ENCODE results near the gene CX3CL1.

Gene CX3CL1

GRCh38 chr16:57383276-57384247 lies 11.3 kb downstream of the CX3CL1 start:
- H3K4me3 ChIP-seq (ENCODE audit: low read depth, low read length) = no peak overlapping the region
- no peak for TF ChIP-seq CTCF (IDR thresholded peaks at IDR 0.05; ENCODE audit: borderline replicate concordance, insufficient read depth, low read depth, low read length)

GRCh38 chr16:57384248-57385070 lies 12.2 kb downstream of the CX3CL1 start:
- H3K4me3 ChIP-seq (ENCODE audit: low read depth, low read length) = no peak overlapping the region
- no peak for TF ChIP-seq CTCF (IDR thresholded peaks at IDR 0.05; ENCODE audit: borderline replicate concordance, insufficient read depth, low read depth, low read length)

- TF ChIP-seq CTCF (IDR thresholded peaks at IDR 0.05; ENCODE audit: borderline replicate concordance, insufficient read depth, low read depth, low read length) = no peak
- H3K4me3 ChIP-seq (ENCODE audit: low read depth, low read length) = no peak overlapping the region
Measured at GRCh38 chr16:57385083-57385482, 12.8 kb downstream of the CX3CL1 start.

- H3K4me3 ChIP-seq (ENCODE audit: low read depth, low read length) = no peak overlapping the region
- TF ChIP-seq CTCF (IDR thresholded peaks at IDR 0.05; ENCODE audit: borderline replicate concordance, insufficient read depth, low read depth, low read length) = no peak
Measured at GRCh38 chr16:57386381-57386951, 14.2 kb downstream of the CX3CL1 start.

- no peak overlapping the region for H3K4me3 ChIP-seq (ENCODE audit: low read depth, low read length)
- TF ChIP-seq CTCF (IDR thresholded peaks at IDR 0.05; ENCODE audit: borderline replicate concordance, insufficient read depth, low read depth, low read length) = no peak
Measured at GRCh38 chr16:57387598-57388354, 15.5 kb downstream of the CX3CL1 start.

- H3K4me3 ChIP-seq (ENCODE audit: low read depth, low read length) = no peak overlapping the region
- no peak for TF ChIP-seq CTCF (IDR thresholded peaks at IDR 0.05; ENCODE audit: borderline replicate concordance, insufficient read depth, low read depth, low read length)
Measured at GRCh38 chr16:57388359-57389086, 16.2 kb downstream of the CX3CL1 start.

Measured in GM12875 (cell line).